IPS-15b (cell line): Measurements from ENCODE around the gene PROK1.
"Not testable (repeated sequence)": the region's sequence is repeated elsewhere in the genome, so short reads cannot be mapped to it uniquely, and the experiment has no call there.

Experiments
- H3K27me3 ChIP-seq: one replicate; pipeline ENCODE4 v1.6.1; 2013; ENCODE audit warnings: low read length; ENCODE audit not compliant: control insufficient read depth, insufficient read depth
- H3K36me3 ChIP-seq: one replicate; pipeline ENCODE4 v1.6.1; 2013; ENCODE audit warnings: low read length; ENCODE audit not compliant: control insufficient read depth, insufficient read depth
- H3K4me1 ChIP-seq: one replicate; pipeline ENCODE4 v1.6.1; 2013; ENCODE audit warnings: mild to moderate bottlenecking, low read length; ENCODE audit not compliant: control insufficient read depth, insufficient read depth
- H3K4me3 ChIP-seq: one replicate; pipeline ENCODE4 v1.5.1; 2013; ENCODE audit warnings: low read depth, low read length
- H3K9ac ChIP-seq: one replicate; pipeline ENCODE4 v1.6.1; 2013; ENCODE audit warnings: low read depth, mild to moderate bottlenecking, low read length
- H3K9me3 ChIP-seq: one replicate; pipeline ENCODE4 v1.6.1; 2013; ENCODE audit warnings: mild to moderate bottlenecking, low read length; ENCODE audit not compliant: control insufficient read depth, insufficient read depth

Gene PROK1, protein sequence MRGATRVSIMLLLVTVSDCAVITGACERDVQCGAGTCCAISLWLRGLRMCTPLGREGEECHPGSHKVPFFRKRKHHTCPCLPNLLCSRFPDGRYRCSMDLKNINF

GRCh38 chr1:110450929-110451328, at the start of gene PROK1:
Gene PROK1, plus strand, starts transcription at chr1:110451149. Its CDS starts 68 bp downstream, at chr1:110451217.
- Histone ChIP-seq H3K4me1 (peaks cover 12% of the 10 kb centered on the region), H3K9ac (no peak within 1 kb of the TSS), H3K27me3 (no peaks in the 10 kb centered on the region), H3K36me3 (no peaks in the 10 kb centered on the region), H3K4me3 (no peak within 1 kb of the TSS), H3K9me3 (no peaks in the 10 kb centered on the region)

DNA sequence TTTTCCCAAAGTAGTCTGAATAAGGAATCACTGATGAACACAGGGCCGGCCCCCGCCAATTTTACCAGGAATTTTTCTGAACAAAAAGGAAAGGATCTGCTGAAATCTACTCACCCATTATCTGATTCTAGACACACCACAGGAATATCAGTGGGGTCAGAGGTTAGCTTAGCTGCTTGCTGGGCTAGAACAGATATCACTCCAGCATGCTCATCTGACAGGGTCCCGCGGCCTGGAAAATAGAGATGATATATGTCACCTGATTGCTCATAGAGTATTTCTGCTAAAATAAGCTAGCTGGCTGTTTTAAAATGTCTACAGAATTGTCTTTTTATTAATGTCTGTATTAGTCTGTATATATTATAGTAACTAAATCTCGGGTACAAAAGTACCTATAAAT, 47.1 kb upstream of the PROK1 start:
- Histone ChIP-seq H3K9ac (no peak overlapping the region), H3K9me3 (no peaks in the 10 kb centered on the region), H3K4me1 (no peaks in the 10 kb centered on the region), H3K27me3 (no peaks in the 10 kb centered on the region), H3K4me3 (no peak overlapping the region), H3K36me3 (peaks cover 8% of the 10 kb centered on the region)

- H3K9ac ChIP-seq: no peak overlapping the region
- H3K9me3 ChIP-seq: no peaks in the 10 kb centered on the region
- H3K36me3 ChIP-seq: peaks cover 8% of the 10 kb centered on the region
- no peaks in the 10 kb centered on the region for H3K4me1 ChIP-seq
- no peaks in the 10 kb centered on the region for H3K27me3 ChIP-seq
- no peak overlapping the region for H3K4me3 ChIP-seq
These were observed 46.5 kb upstream of the PROK1 start for GRCh38 chr1:110404401-110404800.

GRCh38 chr1:110406407-110406806, 44.5 kb upstream of the PROK1 start:
- H3K4me1 ChIP-seq, H3K27me3 ChIP-seq, H3K9me3 ChIP-seq, H3K36me3 ChIP-seq, H3K9ac ChIP-seq: not testable (repeated sequence)
- peak overlapping the region; percentile 95 for H3K4me3 ChIP-seq

DNA sequence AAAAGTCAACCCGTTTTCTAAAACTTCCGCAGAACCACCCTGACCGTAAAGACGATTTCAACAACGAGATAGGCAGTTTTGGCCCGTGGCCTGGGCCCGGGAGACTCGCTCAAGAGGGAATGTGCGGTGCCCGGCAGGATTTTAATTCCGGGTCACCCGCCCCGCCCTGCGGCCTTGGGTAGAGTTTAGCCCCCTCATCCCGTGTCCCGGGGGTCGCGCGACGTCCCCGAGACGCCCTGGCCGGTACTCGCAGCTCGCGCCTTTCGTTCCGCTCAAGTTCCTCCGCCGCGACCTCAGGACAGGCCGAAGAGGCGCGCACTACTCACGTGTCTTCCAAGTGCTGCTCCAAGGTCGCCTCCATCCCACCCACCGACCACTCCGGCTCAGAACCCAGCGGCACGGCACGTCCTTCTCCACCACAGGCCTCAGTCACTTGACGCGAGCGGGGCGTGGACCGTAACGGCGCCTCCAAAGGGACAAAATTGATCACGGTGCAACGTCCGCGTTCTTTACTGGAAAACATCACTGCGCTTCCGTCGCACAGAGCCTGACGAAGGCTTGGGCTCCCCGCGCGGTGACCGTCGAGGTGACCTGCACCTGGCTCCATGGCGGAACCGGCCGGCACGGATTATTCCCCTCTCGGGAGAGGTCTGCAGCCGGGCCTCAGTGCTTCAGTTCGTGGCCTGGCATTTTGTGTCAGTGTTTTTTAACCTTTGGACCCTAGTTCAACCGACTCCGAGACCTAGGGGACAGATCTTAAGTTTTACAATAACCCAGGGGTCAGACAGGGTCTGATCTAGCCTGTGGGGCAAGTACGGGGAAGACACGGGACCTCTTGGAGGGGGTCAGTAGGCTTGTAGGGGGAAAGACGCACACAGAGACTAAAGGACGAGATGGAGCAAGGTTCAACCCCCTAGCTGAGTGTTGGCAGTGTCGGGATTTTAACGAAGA, 43.4 kb upstream of the PROK1 start, which contains the start of gene LAMTOR5:
Gene LAMTOR5 (minus strand): TSS at position 435 of the 951 bp plus-strand sequence. CDS start 74 bp downstream, at position 361.
- Histone ChIP-seq H3K36me3 (peaks cover 8% of the 10 kb centered on the region), H3K9me3 (no peaks in the 10 kb centered on the region), H3K4me3 (peak within 1 kb of the TSS; percentile 95), H3K9ac (peak within 1 kb of the TSS; percentile 68), H3K27me3 (no peaks in the 10 kb centered on the region), H3K4me1 (no peaks in the 10 kb centered on the region)

- Histone ChIP-seq H3K9me3 (no peaks in the 10 kb centered on the region), H3K9ac (no peak overlapping the region), H3K36me3 (peaks cover 4% of the 10 kb centered on the region), H3K27me3 (no peaks in the 10 kb centered on the region), H3K4me3 (peak overlapping the region; percentile 95), H3K4me1 (peaks cover 3% of the 10 kb centered on the region)
These were observed 42.5 kb upstream of the PROK1 start for GRCh38 chr1:110408488-110408887.

DNA sequence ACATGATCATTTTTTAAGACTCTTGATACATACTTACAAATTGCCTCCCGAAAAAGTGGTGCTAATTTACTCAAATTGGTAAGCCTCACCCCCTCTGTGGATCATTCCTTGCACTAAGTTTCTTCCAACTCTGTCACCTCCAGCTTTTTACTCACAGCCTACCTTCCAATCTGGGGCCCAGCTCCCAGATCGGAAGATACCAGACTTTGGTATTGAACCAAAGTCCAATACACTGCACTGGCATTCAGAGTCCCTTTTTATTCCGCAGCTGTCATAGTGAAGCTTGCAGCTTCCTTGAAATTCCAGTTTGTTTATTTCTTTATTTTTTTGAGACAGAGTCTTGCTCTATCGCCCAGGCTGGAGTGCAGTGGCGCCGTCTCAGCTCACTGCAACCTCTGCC, 41.6 kb upstream of the PROK1 start:
- H3K9me3 ChIP-seq: no peaks in the 10 kb centered on the region
- peaks cover 3% of the 10 kb centered on the region for H3K4me1 ChIP-seq
- no peak overlapping the region for H3K9ac ChIP-seq
- H3K36me3 ChIP-seq: peaks cover under 1% of the 10 kb centered on the region
- H3K27me3 ChIP-seq: no peaks in the 10 kb centered on the region
- H3K4me3 ChIP-seq: no peak overlapping the region

DNA sequence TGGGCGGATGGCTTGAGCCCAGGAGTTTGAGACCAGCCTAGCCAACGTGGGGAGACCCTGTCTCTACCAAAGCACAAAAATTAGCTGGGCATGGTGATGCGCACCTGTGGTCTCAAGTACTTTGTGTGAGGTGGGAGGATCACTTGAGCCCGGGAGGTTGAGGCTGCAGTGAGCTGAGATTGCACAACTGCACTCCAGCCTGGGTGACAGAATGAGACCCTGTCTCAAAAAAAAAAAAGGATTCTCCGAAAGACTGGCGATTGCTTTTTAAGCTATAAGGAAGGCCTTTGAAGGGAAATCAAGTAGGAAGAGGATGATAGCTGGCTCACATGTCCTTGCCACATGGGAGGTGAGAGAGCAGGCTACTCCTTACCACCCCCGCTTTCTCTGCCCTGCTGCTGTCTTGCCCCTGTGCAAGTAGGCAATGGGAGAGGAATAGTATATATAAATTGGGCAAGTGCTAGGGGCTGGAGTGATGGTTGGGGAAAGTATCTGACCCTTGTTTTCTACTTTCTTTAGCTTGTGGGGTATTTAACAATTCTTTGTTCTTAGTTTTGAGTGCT, 39.7 kb upstream of the PROK1 start:
- H3K9me3 ChIP-seq: no peaks in the 10 kb centered on the region
- no peaks in the 10 kb centered on the region for H3K36me3 ChIP-seq
- H3K9ac ChIP-seq: no peak overlapping the region
- H3K4me3 ChIP-seq: no peak overlapping the region
- H3K4me1 ChIP-seq: peaks cover 3% of the 10 kb centered on the region
- H3K27me3 ChIP-seq: no peaks in the 10 kb centered on the region

GRCh38 chr1:110412576-110412975, 38.4 kb upstream of the PROK1 start:
- Histone ChIP-seq H3K27me3 (no peaks in the 10 kb centered on the region), H3K4me1 (peaks cover 3% of the 10 kb centered on the region), H3K4me3 (no peak overlapping the region), H3K9me3 (no peaks in the 10 kb centered on the region), H3K9ac (peak overlapping the region; percentile 12), H3K36me3 (no peaks in the 10 kb centered on the region)

- H3K9me3 ChIP-seq, H3K36me3 ChIP-seq, H3K4me1 ChIP-seq, H3K4me3 ChIP-seq, H3K27me3 ChIP-seq: not testable (repeated sequence)
- peak overlapping the region; percentile 12 for H3K9ac ChIP-seq
These were observed 37.9 kb upstream of the PROK1 start for GRCh38 chr1:110413045-110413444.

GRCh38 chr1:110418729-110419128, 32.2 kb upstream of the PROK1 start:
- H3K36me3 ChIP-seq: no peaks in the 10 kb centered on the region
- no peak overlapping the region for H3K4me3 ChIP-seq
- no peaks in the 10 kb centered on the region for H3K4me1 ChIP-seq
- no peak overlapping the region for H3K9ac ChIP-seq
- no peaks in the 10 kb centered on the region for H3K9me3 ChIP-seq
- no peaks in the 10 kb centered on the region for H3K27me3 ChIP-seq
